Ovary (tissue), 9 donors: ENCODE data around the gene CAMK2N2. TPM values are rescaled to one million over a fixed set of nuclear protein-coding genes. Genes with fewer than 3 reads are reported as not detected.

Source experiments
- DNase-seq, 5 donors: peaks; one replicate each; pipeline ENCODE4 v3.0.0-alpha.2; 2019 to 2020
- H3K27ac ChIP-seq, 2 donors: fragments of 200-600 bp; one replicate each; pipeline versions ENCODE4 v1.5.1 to v1.8.0; 2019 to 2022
- H3K27me3 ChIP-seq: fragments of 200-600 bp; one replicate; pipeline ENCODE4 v1.8.0; 2022
- H3K36me3 ChIP-seq: fragments of 200-600 bp; sonication (generic); one replicate; pipeline ENCODE4 v1.5.1; 2019
- H3K4me1 ChIP-seq: one replicate; pipeline ENCODE4 v1.8.1; 2013; ENCODE audit warnings: mild to moderate bottlenecking, moderate library complexity; ENCODE audit not compliant: insufficient read depth
- H3K4me3 ChIP-seq: fragments of 200-600 bp; sonication (generic); one replicate; pipeline ENCODE4 v1.5.1; 2017
- H3K9me3 ChIP-seq, 2 donors: fragments of 200-600 bp in 1 of 2; sonication (generic) in 1 of 2; one replicate each; pipeline versions ENCODE4 v1.5.1 to v1.8.1; 2013 to 2019; ENCODE audit warnings: mild to moderate bottlenecking in 1 of 2, moderate library complexity in 1 of 2
- CTCF ChIP-seq, 3 donors: fragments of 450-650 bp in 2 of 3; fragments of 200-600 bp in 1 of 3; IDR thresholded peaks; one replicate each; pipeline versions ENCODE4 v1.5.1 to v1.8.0; 2016 to 2022; ENCODE audit warnings: antibody characterized with exemption in 3 of 3, mild to moderate bottlenecking in 1 of 3
- EP300 ChIP-seq: sonication (generic); formaldehyde crosslinking; IDR thresholded peaks from one replicate; pipeline ENCODE4 v1.6.1; 2017; ENCODE audit warnings: antibody characterized with exemption
- POLR2A ChIP-seq: fragments of 450-650 bp; IDR thresholded peaks from one replicate; pipeline ENCODE4 v1.6.1; 2017; ENCODE audit warnings: antibody characterized with exemption, mild to moderate bottlenecking, moderate library complexity
- WGBS, 3 donors: extraction: QIAGEN DNeasy Blood & Tissue Kit in 1 of 3; methylation state at CpG; one replicate each; pipeline versions ENCODE4 v1.1.5 to v1.1.7; 2013 to 2017; 5-methylcytosine and 5-hydroxymethylcytosine counted together
- intact Hi-C, 4 donors: fragments of 100-400 bp; cut with DNase I; formaldehyde crosslinking; loops; one replicate each; pipeline versions ENCODE4 v1.11.0 to v1.15.1; 2022 to 2023
- polyA plus RNA-seq, 2 donors: library from polyadenylated mRNA; stranded (reverse); fragments of 200-250 nt in 1 of 2; fragments of 350-450 nt in 1 of 2; fragmentation: Illumina TruSeq in 1 of 2; extraction: RNeasy Lipid Tissue Mini Kit (QIAGEN cat#74804) in 1 of 2; gene quantifications; one replicate each; pipeline ENCODE4 v1.2.3, GENCODE V29; 2013 to 2014
- total RNA-seq, 7 donors: library from RNA; depleted of rRNA in 2 of 7; stranded (reverse); fragments of >200 nt in 2 of 7; fragmentation: NEBNext Ultra II Directional in 3 of 7; extraction: Animal tissue kit (Norgen Biotek cat#: 25700) in 3 of 7; gene quantifications; one replicate each; pipeline versions ENCODE4 v1.1.0 to v1.2.4, GENCODE V29; 2016 to 2023
- donor health status: DM: no; HTN: no; CAD: no; lungs with moderate emphysema.
- donor health status: DM: no; HTN: no; CAD: no.
- donor health status: Bipolar disorder and iron deficiency.
- donor health status: DM: yes; HTN: yes; CAD: no.
- donor health status: DM: no; HTN: no; CAD: no.
- donor health status: DM: yes; HTN: yes; CAD: no.

The CAMK2N2 gene
- total and polyA plus RNA-seq, 9 donors = 0.08 to 0.26 (median 0.18) TPM; not detected in 5

- DNase-seq = no peak
- no peaks in the 10 kb centered on the region for H3K27me3 ChIP-seq
- H3K27ac ChIP-seq = no peak overlapping the region
- peaks cover 7% of the 10 kb centered on the region for H3K4me1 ChIP-seq
- no peaks in the 10 kb centered on the region for H3K9me3 ChIP-seq
- H3K36me3 ChIP-seq = no peaks in the 10 kb centered on the region
- 67 to 90% (median 74%) methylated on average over 5 of the region's 5 CpGs for WGBS, 3 donors
- TF ChIP-seq EP300 (no peak), POLR2A (no peak), CTCF (IDR thresholded peaks at IDR 0.05) (no peak)
- intact Hi-C loops = loop anchor here (5.0 to 10.0 kb wide), 5 partner anchors 97 to 347 kb away; partner anchors contain the start of genes ABCC5 (in 1 of the 4) and EIF2B5 (in 1 of the 4)
- no peak overlapping the region for H3K4me3 ChIP-seq
These were observed 19.1 kb downstream of the CAMK2N2 start for GRCh38 chr3:184242297-184242685.

- Histone ChIP-seq H3K27ac (no peak overlapping the region), H3K27me3 (no peaks in the 10 kb centered on the region), H3K36me3 (no peaks in the 10 kb centered on the region), H3K4me1 (peaks cover 7% of the 10 kb centered on the region), H3K9me3 (no peaks in the 10 kb centered on the region), H3K4me3 (no peak overlapping the region)
- TF ChIP-seq CTCF (IDR thresholded peaks at IDR 0.05) = peak; percentile 21 to 66 (median 50)
- no peak for TF ChIP-seq POLR2A
- no peak for TF ChIP-seq EP300
- DNase-seq = peak; percentile 71 to 83 (median 73)
- intact Hi-C loops = loop anchor here (2.0 to 10.0 kb wide), 6 partner anchors 55 to 347 kb away; partner anchors contain the start of genes ABCC5 (in 1 of the 4), ABCF3 (in 1 of the 4) and EIF2B5 (in 1 of the 4)
- 8 to 15% (median 15%) methylated on average over 44 to 46 of the region's 46 CpGs for WGBS, 3 donors
These were observed 19.7 kb downstream of the CAMK2N2 start for GRCh38 chr3:184241447-184242296.

- Histone ChIP-seq H3K4me3 (no peak overlapping the region), H3K27me3 (no peaks in the 10 kb centered on the region), H3K27ac (no peak overlapping the region), H3K36me3 (no peaks in the 10 kb centered on the region), H3K4me1 (peaks cover 7% of the 10 kb centered on the region), H3K9me3 (no peaks in the 10 kb centered on the region)
- DNase-seq = no peak
- WGBS, 3 donors = 17 to 41% (median 27%) methylated on average over 14 to 17 of the region's 17 CpGs
- TF ChIP-seq POLR2A (no peak), EP300 (no peak), CTCF (IDR thresholded peaks at IDR 0.05) (no peak)
- intact Hi-C loops = loop anchor here (2.0 to 10.0 kb wide), 6 partner anchors 54 to 346 kb away; partner anchors contain the start of genes ABCC5 (in 1 of the 4), ABCF3 (in 1 of the 4) and EIF2B5 (in 1 of the 4)
These were observed 20.3 kb downstream of the CAMK2N2 start for GRCh38 chr3:184241141-184241446.

GRCh38 chr3:184240384-184241140 lies 20.8 kb downstream of the CAMK2N2 start:
- WGBS, 3 donors = 50 to 66% (median 61%) methylated on average over 4 of the region's 4 CpGs
- no peak for TF ChIP-seq EP300
- TF ChIP-seq CTCF (IDR thresholded peaks at IDR 0.05) = no peak
- TF ChIP-seq POLR2A = no peak
- DNase-seq = no peak
- no peaks in the 10 kb centered on the region for H3K27me3 ChIP-seq
- H3K27ac ChIP-seq = no peak overlapping the region
- H3K4me1 ChIP-seq = peaks cover 7% of the 10 kb centered on the region
- intact Hi-C loops = loop anchor here (2.0 to 10.0 kb wide), 6 partner anchors 54 to 346 kb away; partner anchors contain the start of genes ABCC5 (in 1 of the 4), ABCF3 (in 1 of the 4) and EIF2B5 (in 1 of the 4)
- H3K9me3 ChIP-seq = no peaks in the 10 kb centered on the region
- no peak overlapping the region for H3K4me3 ChIP-seq
- H3K36me3 ChIP-seq = no peaks in the 10 kb centered on the region
